Prostate gland (tissue), 2 donors: ENCODE results near the gene ZNF277. TPM values are rescaled to one million over a fixed set of nuclear protein-coding genes. Genes with fewer than 3 reads are reported as not detected.

Experiments used
- DNase-seq: peaks from one replicate; pipeline ENCODE4 v3.0.0-alpha.2; 2019; ENCODE audit warnings: low spot score
- H3K27ac ChIP-seq, 2 donors: fragments of 200-600 bp; sonication (generic); 2 replicates each; pipeline ENCODE4 v1.5.1; 2017 to 2019
- H3K27me3 ChIP-seq: fragments of 200-600 bp; sonication (generic); replicated peaks from 2 replicates; pipeline ENCODE4 v1.5.1; 2019; ENCODE audit not compliant: insufficient read depth
- H3K36me3 ChIP-seq, 2 donors: fragments of 200-600 bp; sonication (generic); 1 replicate in 1 of 2; 2 replicates in 1 of 2; pipeline versions ENCODE4 v1.5.1 to v1.8.1; 2017 to 2019
- H3K4me1 ChIP-seq: fragments of 200-600 bp; sonication (generic); replicated peaks from 2 replicates; pipeline ENCODE4 v1.5.1; 2019
- H3K4me3 ChIP-seq, 2 donors: fragments of 200-600 bp; sonication (generic); 2 replicates each; pipeline ENCODE4 v1.5.1; 2017 to 2019
- H3K9me3 ChIP-seq: fragments of 200-600 bp; sonication (generic); 2 replicates; pipeline ENCODE4 v1.5.1; 2017
- CTCF ChIP-seq, 4 experiments: fragments of 200-600 bp in 2 of 4; fragments of 450-650 bp in 2 of 4; sonication (generic) in 2 of 4; IDR thresholded peaks; 1 replicate in 3 of 4; 2 replicates in 1 of 4; pipeline ENCODE4 v1.5.1; 2016 to 2019; ENCODE audit warnings: antibody characterized with exemption in 4 of 4, mild to moderate bottlenecking in 2 of 4, moderate library complexity in 2 of 4
- POLR2A ChIP-seq: fragments of 450-650 bp; IDR thresholded peaks from one replicate; pipeline ENCODE4 v1.6.1; 2016; ENCODE audit warnings: antibody characterized with exemption, mild to moderate bottlenecking
- POLR2AphosphoS5 ChIP-seq: sonication (generic); formaldehyde crosslinking; IDR thresholded peaks from one replicate; pipeline ENCODE4 v1.6.1; 2017; ENCODE audit warnings: antibody characterized with exemption
- WGBS: methylation state at CpG from one replicate; pipeline ENCODE4 v1.1.5; 2018; 5-methylcytosine and 5-hydroxymethylcytosine counted together
- intact Hi-C: fragments of 100-400 bp; cut with DNase I; formaldehyde crosslinking; loops from one replicate; pipeline ENCODE4 v1.14.2; 2022
- total RNA-seq, 2 donors: library from RNA; depleted of rRNA; stranded (reverse); fragments of >200 nt; gene quantifications; one replicate each; pipeline ENCODE4 v1.1.0, GENCODE V29; 2016

Gene ZNF277
- total RNA-seq, 2 donors from 2014 or later: 23.0 to 33.1 TPM

GRCh38 chr7:112336936-112337576 is 130.6 kb downstream of the ZNF277 start:
- H3K36me3 ChIP-seq: no peaks in the 10 kb centered on the region
- no peak overlapping the region for H3K27ac ChIP-seq
- H3K4me3 ChIP-seq: no peak overlapping the region
- WGBS: 79% methylated on average over 8 of the region's 8 CpGs
- intact Hi-C loops: no loop called here
- H3K27me3 ChIP-seq: no peaks in the 10 kb centered on the region
- no peaks in the 10 kb centered on the region for H3K9me3 ChIP-seq
- no peak for DNase-seq
- H3K4me1 ChIP-seq: no peaks in the 10 kb centered on the region
- TF ChIP-seq POLR2A (no peak), POLR2AphosphoS5 (no peak), CTCF (IDR thresholded peaks at IDR 0.05) (no peak)

- Histone ChIP-seq H3K9me3 (no peaks in the 10 kb centered on the region), H3K27me3 (no peaks in the 10 kb centered on the region), H3K36me3 (no peaks in the 10 kb centered on the region), H3K27ac (no peak overlapping the region), H3K4me1 (no peaks in the 10 kb centered on the region), H3K4me3 (no peak overlapping the region)
- TF ChIP-seq CTCF (IDR thresholded peaks at IDR 0.05): no peak
- intact Hi-C loops: no loop called here
- DNase-seq: no peak
- WGBS: 87% methylated on average over 2 of the region's 2 CpGs
Measured at GRCh38 chr7:112337892-112338291, 131.4 kb downstream of the ZNF277 start.

GRCh38 chr7:112338786-112339185 is 132.3 kb downstream of the ZNF277 start:
- H3K36me3 ChIP-seq: no peaks in the 10 kb centered on the region
- TF ChIP-seq POLR2A (no peak), CTCF (IDR thresholded peaks at IDR 0.05) (no peak), POLR2AphosphoS5 (no peak)
- intact Hi-C loops: no loop called here
- H3K9me3 ChIP-seq: no peaks in the 10 kb centered on the region
- DNase-seq: no peak
- H3K27ac ChIP-seq: no peak overlapping the region
- H3K27me3 ChIP-seq: no peaks in the 10 kb centered on the region
- no peaks in the 10 kb centered on the region for H3K4me1 ChIP-seq
- WGBS: 91% methylated on average over 4 of the region's 4 CpGs
- no peak overlapping the region for H3K4me3 ChIP-seq

- H3K27ac ChIP-seq: no peak overlapping the region
- no peaks in the 10 kb centered on the region for H3K36me3 ChIP-seq
- no peaks in the 10 kb centered on the region for H3K9me3 ChIP-seq
- intact Hi-C loops: no loop called here
- TF ChIP-seq POLR2AphosphoS5 (no peak), POLR2A (no peak), CTCF (IDR thresholded peaks at IDR 0.05) (no peak)
- DNase-seq: no peak
- no peaks in the 10 kb centered on the region for H3K4me1 ChIP-seq
- 71% methylated on average over 2 of the region's 2 CpGs for WGBS
- H3K4me3 ChIP-seq: no peak overlapping the region
- no peaks in the 10 kb centered on the region for H3K27me3 ChIP-seq
Measured at GRCh38 chr7:112341464-112341863, 135.0 kb downstream of the ZNF277 start.

GRCh38 chr7:112346381-112347060 is 140.0 kb downstream of the ZNF277 start:
- Histone ChIP-seq H3K9me3 (no peaks in the 10 kb centered on the region), H3K4me3 (no peak overlapping the region), H3K27me3 (no peaks in the 10 kb centered on the region), H3K4me1 (no peaks in the 10 kb centered on the region), H3K36me3 (no peaks in the 10 kb centered on the region), H3K27ac (no peak overlapping the region)
- TF ChIP-seq CTCF (IDR thresholded peaks at IDR 0.05): no peak
- no peak for TF ChIP-seq POLR2AphosphoS5
- no peak for TF ChIP-seq POLR2A
- intact Hi-C loops: no loop called here
- no peak for DNase-seq
- 75% methylated on average over 4 of the region's 4 CpGs for WGBS
